WI38 (cell line): ENCODE results near the gene IGSF21.

Experiments used
- H3K4me3 ChIP-seq: 2 replicates; pipeline ENCODE4 v1.5.1; 2011; ENCODE audit warnings: low read depth, mild to moderate bottlenecking, control low read depth, low read length
- TF ChIP-seq, protein P1 (sequence below): IDR thresholded peaks from 2 replicates; pipeline ENCODE4 v1.5.1; 2012; ENCODE audit warnings: low read depth, mild to moderate bottlenecking, control low read depth, low read length

IGSF21 gene

GRCh38 chr1:18066576-18066975 lies 41.0 kb upstream of the IGSF21 start:
- H3K4me3 ChIP-seq, result no peak overlapping the region
- TF ChIP-seq, protein P1, sequence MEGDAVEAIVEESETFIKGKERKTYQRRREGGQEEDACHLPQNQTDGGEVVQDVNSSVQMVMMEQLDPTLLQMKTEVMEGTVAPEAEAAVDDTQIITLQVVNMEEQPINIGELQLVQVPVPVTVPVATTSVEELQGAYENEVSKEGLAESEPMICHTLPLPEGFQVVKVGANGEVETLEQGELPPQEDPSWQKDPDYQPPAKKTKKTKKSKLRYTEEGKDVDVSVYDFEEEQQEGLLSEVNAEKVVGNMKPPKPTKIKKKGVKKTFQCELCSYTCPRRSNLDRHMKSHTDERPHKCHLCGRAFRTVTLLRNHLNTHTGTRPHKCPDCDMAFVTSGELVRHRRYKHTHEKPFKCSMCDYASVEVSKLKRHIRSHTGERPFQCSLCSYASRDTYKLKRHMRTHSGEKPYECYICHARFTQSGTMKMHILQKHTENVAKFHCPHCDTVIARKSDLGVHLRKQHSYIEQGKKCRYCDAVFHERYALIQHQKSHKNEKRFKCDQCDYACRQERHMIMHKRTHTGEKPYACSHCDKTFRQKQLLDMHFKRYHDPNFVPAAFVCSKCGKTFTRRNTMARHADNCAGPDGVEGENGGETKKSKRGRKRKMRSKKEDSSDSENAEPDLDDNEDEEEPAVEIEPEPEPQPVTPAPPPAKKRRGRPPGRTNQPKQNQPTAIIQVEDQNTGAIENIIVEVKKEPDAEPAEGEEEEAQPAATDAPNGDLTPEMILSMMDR, result no peak

DNA sequence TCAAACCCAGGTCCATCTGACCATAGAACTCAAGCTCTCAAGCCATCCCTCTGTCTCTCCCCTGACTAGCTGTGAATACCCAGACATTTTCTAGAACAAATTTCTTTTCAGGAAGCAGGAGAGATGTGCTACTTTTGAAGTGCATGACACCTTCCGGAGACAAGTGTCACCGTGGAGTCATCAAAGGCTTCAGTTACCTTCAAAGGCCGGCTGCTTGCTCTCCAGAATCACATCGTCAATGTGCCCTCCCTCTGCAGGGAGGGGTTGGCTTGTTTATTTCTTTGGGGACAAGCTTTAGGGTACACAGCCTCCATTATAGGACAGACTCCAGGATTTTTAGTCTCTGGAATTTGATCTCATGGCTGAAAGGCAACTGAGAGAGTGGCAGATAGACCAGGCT lies 37.7 kb upstream of the IGSF21 start:
- TF ChIP-seq, protein P1, result no peak
- H3K4me3 ChIP-seq, result no peak overlapping the region

DNA sequence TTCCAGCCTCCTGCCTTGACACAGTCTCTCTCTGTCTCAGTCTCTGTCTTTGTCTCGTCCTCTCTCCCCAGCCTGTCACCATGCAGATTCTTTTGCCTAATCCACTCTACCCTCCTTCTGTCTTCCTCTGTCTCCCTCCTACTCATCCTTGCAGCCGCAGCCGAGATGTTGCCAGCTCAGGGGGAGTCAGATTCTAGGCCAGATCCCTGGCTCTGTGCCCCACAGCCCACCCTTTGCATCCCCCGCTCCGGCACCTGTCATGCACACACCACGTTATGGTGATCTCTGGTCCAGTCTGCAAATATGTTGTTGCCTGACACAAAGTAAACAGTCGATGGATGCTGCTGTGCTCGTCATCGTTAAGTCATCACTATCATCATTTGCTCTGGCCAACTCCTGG lies 35.5 kb upstream of the IGSF21 start:
- TF ChIP-seq, protein P1, result no peak
- H3K4me3 ChIP-seq, result no peak overlapping the region

DNA sequence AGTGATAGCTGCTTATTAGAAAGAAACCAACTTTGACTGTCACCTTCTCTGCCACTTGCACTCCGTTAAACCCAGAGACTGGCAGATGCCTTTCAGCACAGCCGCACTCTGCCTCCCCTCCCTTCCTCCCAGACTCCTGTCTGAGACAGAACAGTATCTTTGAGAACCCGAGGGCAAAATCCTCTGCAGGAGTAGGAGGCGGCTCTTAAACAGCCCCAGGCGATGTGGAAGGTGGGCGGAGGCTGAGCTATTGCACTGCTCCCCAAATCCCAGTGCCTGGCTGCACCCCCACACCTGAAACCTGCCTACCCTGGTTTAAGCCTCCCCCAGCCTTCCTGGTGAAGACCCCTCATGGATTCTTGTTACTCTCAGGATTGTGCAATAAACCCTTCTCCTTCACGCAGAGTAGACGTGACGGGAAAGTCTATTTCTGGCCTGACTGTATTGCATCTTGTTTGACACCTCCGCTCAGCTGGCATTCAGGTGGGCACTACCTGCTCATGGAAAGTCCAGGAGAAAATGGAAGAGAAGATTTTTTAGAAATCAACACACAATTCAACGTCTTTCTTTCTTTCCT lies 34.4 kb upstream of the IGSF21 start:
- TF ChIP-seq, protein P1, result no peak
- H3K4me3 ChIP-seq, result no peak overlapping the region

DNA sequence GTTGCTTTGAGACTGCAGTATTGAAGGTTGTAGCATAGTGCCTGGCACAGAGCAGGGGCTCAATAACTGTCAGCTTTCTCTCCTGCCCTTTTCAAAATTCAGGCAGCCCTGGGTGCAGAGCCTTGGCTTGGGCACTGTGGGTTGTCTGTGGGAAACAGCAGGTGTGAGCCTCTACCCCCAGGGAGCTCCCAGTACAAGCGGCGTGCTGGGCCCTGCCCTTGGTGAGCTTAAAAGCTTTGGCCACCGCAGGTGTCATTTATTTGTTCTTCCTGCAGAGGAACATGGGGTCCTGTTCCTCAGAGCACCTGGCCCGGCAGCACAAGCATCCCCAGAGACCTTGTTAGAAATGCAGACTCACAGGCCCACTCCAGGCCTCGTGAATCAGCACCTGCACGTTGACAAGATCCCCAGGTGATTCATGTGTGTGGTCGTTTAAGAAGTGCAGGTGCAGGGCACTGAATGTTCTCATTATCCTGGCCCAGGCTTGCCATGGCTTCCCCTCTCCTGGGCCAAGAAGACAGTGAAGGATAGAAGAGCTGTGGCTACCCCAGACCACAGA lies 29.9 kb upstream of the IGSF21 start:
- TF ChIP-seq, protein P1, result no peak
- H3K4me3 ChIP-seq, result no peak overlapping the region

DNA sequence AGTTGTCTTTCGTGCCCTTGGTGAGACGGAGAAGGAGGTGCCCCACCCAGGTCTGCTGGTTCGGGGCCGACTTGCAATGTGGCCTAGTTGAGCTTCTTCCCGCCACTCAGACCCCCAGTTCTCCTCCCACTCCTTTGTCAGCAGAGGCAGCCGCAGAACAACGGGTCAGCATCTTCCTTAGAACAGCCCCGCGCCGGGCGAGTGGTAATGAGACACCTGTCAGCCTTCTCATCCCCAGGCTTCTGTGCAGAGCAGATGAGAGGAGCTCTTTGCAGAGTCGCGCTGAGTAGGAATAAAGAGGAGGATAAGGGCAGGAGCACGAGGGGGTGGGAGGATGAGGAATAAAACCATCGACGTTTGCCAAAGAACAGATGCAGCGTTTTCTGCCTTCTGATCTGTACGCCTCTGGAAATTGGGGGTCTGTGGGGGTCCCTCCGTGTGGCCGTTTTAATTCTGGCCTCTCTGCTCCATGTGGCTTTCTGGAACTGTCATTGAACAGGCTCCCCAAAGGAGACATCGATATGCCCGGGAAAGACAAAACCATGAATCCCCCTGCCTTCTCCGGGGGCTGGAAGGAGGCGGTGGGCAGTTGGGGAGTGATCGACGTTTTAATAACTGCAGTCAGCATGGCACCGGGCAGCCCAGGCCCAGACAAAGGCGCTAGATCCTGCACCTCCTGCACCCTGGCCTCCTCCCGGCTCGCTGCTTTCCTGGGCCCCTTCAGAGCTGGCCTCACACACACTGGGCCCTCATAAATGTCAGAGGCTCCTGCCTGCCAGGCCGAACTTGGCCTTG lies 27.5 kb upstream of the IGSF21 start:
- TF ChIP-seq, protein P1, result no peak
- no peak overlapping the region for H3K4me3 ChIP-seq
